ENCODE data around the gene CEP162.
"Not testable (repeated sequence)": the region's sequence is repeated elsewhere in the genome, so short reads cannot be mapped to it uniquely, and the experiment has no call there.

Gene CEP162

DNA sequence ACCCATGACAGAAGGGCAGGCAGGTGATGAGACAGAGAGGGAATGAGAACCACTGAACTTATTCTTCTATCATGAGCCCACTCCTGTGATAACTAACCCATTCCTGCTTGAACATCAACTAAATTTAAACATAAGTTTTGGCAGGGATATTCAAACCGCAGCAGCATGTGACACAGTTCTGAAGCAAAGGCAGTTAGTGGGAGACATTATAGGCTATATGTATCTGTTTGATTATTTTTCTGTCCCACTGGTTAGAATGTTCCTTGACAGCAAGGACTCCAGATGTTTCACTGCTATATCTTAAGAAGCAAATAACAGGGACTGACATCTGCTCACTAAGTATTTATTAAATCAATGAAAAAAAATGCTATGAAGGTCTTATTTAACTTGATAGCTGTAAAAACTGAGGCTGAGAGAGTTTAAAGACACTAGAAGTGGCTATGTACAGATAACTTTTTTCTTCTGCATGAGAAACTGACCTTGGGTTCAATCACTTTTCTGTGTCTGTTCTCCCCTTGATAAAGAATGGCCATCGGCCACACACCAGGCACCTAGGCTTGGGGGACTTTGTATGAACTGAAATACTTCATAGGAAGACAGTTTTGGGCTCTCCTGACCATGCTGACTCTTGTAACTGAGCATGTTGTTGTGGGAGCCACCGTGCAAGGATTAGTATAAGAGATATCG lies 90.9 kb downstream of the CEP162 start:
- ChIA-PET CTCF (interaction anchor here (0.6 kb wide), 1 partner anchor 1929 kb away, joined by 3 read pairs; no protein-coding TSS in a partner anchor), POLR2A (no interaction called here)
- Histone ChIP-seq H3K9me3 (ENCODE audit: control insufficient read depth, insufficient read depth, low read depth, low read length) (no peaks in the 10 kb centered on the region), H3K27ac (ENCODE audit: extremely low read depth, low read depth, low read length) (no peak overlapping the region), H3K36me3 (ENCODE audit: control insufficient read depth in 2 of 2, insufficient read depth in 1 of 2, low read length in 2 of 2) (peaks cover 0 to 24% of the 10 kb centered on the region in 2 experiments; a peak in 1 of 3 replicates), H3K4me3 (ENCODE audit: low read depth, low read length) (no peak overlapping the region), H3K4me1 (ENCODE audit: control insufficient read depth, insufficient read depth, low read length) (no peaks in the 10 kb centered on the region)
- TF ChIP-seq ZNF266 (tag by site-specific recombination; IDR thresholded peaks at IDR 0.05; ENCODE audit: low read depth) (no peak), ZNF654 (tag by site-specific recombination; IDR thresholded peaks at IDR 0.05; ENCODE audit: low read depth) (no peak), KLF16 (tag by site-specific recombination; IDR thresholded peaks at IDR 0.05) (no peak), ZFP41 (tag by site-specific recombination; IDR thresholded peaks at IDR 0.05; ENCODE audit: borderline replicate concordance) (no peak), ZNF221 (tag by site-specific recombination; IDR thresholded peaks at IDR 0.05; ENCODE audit: borderline replicate concordance) (no peak), ZFP3 (tag by site-specific recombination; IDR thresholded peaks at IDR 0.05; ENCODE audit: low read depth) (no peak), ZNF660 (tag by site-specific recombination; IDR thresholded peaks at IDR 0.05) (no peak), ZBTB21 (tag by site-specific recombination; IDR thresholded peaks at IDR 0.05) (no peak), ZBTB20 (tag by site-specific recombination; IDR thresholded peaks at IDR 0.05) (no peak), ZBTB1 (tag by site-specific recombination; IDR thresholded peaks at IDR 0.05) (no peak)
- TF ChIP-seq, protein P1, sequence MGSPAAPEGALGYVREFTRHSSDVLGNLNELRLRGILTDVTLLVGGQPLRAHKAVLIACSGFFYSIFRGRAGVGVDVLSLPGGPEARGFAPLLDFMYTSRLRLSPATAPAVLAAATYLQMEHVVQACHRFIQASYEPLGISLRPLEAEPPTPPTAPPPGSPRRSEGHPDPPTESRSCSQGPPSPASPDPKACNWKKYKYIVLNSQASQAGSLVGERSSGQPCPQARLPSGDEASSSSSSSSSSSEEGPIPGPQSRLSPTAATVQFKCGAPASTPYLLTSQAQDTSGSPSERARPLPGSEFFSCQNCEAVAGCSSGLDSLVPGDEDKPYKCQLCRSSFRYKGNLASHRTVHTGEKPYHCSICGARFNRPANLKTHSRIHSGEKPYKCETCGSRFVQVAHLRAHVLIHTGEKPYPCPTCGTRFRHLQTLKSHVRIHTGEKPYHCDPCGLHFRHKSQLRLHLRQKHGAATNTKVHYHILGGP (tag by site-specific recombination; IDR thresholded peaks at IDR 0.05) = no peak
- TF ChIP-seq, protein P2, sequence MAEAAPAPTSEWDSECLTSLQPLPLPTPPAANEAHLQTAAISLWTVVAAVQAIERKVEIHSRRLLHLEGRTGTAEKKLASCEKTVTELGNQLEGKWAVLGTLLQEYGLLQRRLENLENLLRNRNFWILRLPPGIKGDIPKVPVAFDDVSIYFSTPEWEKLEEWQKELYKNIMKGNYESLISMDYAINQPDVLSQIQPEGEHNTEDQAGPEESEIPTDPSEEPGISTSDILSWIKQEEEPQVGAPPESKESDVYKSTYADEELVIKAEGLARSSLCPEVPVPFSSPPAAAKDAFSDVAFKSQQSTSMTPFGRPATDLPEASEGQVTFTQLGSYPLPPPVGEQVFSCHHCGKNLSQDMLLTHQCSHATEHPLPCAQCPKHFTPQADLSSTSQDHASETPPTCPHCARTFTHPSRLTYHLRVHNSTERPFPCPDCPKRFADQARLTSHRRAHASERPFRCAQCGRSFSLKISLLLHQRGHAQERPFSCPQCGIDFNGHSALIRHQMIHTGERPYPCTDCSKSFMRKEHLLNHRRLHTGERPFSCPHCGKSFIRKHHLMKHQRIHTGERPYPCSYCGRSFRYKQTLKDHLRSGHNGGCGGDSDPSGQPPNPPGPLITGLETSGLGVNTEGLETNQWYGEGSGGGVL (tag by site-specific recombination; IDR thresholded peaks at IDR 0.05) = no peak
- TF ChIP-seq, protein P3, sequence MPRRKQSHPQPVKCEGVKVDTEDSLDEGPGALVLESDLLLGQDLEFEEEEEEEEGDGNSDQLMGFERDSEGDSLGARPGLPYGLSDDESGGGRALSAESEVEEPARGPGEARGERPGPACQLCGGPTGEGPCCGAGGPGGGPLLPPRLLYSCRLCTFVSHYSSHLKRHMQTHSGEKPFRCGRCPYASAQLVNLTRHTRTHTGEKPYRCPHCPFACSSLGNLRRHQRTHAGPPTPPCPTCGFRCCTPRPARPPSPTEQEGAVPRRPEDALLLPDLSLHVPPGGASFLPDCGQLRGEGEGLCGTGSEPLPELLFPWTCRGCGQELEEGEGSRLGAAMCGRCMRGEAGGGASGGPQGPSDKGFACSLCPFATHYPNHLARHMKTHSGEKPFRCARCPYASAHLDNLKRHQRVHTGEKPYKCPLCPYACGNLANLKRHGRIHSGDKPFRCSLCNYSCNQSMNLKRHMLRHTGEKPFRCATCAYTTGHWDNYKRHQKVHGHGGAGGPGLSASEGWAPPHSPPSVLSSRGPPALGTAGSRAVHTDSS (tag by site-specific recombination; IDR thresholded peaks at IDR 0.05) = no peak

DNA sequence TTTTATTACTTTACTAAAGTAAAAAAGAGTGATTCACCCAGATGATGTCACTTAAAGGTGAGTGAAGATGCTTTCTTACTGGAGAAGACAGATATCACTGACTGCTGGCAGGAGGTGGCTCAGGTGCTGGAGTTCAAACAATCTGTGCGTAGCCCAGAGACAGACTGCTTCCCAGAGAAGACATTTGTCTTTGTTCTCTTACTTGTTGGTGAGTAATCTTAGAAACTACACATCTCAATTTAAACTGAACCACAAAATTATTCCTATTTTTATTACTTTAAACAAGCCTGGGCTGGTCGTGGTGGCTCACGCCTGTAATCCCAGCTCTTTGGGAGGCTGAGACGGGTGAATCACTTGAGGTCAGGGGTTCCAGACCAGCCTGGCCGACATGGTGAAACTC lies 92.2 kb downstream of the CEP162 start:
- Histone ChIP-seq H3K27ac (ENCODE audit: extremely low read depth, low read depth, low read length) (no peak overlapping the region), H3K36me3 (ENCODE audit: control insufficient read depth in 2 of 2, insufficient read depth in 1 of 2, low read length in 2 of 2) (peaks cover 0 to 24% of the 10 kb centered on the region in 2 experiments; a peak in 1 of 3 replicates), H3K4me3 (ENCODE audit: low read depth, low read length) (no peak overlapping the region), H3K4me1 (ENCODE audit: control insufficient read depth, insufficient read depth, low read length) (no peaks in the 10 kb centered on the region), H3K9me3 (ENCODE audit: control insufficient read depth, insufficient read depth, low read depth, low read length) (no peaks in the 10 kb centered on the region)
- TF ChIP-seq, protein P4, sequence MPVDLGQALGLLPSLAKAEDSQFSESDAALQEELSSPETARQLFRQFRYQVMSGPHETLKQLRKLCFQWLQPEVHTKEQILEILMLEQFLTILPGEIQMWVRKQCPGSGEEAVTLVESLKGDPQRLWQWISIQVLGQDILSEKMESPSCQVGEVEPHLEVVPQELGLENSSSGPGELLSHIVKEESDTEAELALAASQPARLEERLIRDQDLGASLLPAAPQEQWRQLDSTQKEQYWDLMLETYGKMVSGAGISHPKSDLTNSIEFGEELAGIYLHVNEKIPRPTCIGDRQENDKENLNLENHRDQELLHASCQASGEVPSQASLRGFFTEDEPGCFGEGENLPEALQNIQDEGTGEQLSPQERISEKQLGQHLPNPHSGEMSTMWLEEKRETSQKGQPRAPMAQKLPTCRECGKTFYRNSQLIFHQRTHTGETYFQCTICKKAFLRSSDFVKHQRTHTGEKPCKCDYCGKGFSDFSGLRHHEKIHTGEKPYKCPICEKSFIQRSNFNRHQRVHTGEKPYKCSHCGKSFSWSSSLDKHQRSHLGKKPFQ (tag by site-specific recombination; IDR thresholded peaks at IDR 0.05) = no peak
- TF ChIP-seq YY1 (tag by site-specific recombination; IDR thresholded peaks at IDR 0.05) (no peak), ZNF791 (tag by site-specific recombination; IDR thresholded peaks at IDR 0.05) (no peak), OSR2 (tag by site-specific recombination; IDR thresholded peaks at IDR 0.05) (no peak), ZXDB (tag by site-specific recombination; IDR thresholded peaks at IDR 0.05) (no peak)
- TF ChIP-seq, protein P5, sequence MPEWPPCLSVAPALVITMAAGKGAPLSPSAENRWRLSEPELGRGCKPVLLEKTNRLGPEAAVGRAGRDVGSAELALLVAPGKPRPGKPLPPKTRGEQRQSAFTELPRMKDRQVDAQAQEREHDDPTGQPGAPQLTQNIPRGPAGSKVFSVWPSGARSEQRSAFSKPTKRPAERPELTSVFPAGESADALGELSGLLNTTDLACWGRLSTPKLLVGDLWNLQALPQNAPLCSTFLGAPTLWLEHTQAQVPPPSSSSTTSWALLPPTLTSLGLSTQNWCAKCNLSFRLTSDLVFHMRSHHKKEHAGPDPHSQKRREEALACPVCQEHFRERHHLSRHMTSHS (tag by site-specific recombination; IDR thresholded peaks at IDR 0.05) = no peak
- ChIA-PET CTCF (no interaction called here), POLR2A (no interaction called here)

DNA sequence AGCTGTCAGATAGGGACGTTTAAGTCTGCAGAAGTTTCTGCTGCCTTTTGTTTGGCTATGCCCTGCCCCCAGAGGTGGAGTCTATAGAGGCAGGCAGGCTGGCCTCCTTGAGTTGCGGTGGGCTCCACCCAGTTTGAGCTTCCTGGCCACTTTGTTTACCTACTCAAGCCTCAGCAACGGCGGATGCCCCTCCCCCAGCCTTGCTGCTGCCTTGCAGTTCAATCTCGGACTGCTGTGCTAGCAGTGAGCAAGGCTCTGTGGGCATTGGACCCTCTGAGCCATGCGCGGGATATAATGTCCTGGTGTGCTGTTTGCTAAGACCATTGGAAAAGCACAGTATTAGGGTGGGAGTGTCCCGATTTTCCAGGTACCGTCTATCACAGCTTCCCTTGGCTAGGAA lies 94.1 kb downstream of the CEP162 start:
- peaks cover 0 to 20% of the 10 kb centered on the region in 2 experiments; a peak in 1 of 3 replicates for H3K36me3 ChIP-seq (ENCODE audit: control insufficient read depth in 2 of 2, insufficient read depth in 1 of 2, low read length in 2 of 2)
- POLR2A ChIA-PET = not testable (repeated sequence)

DNA sequence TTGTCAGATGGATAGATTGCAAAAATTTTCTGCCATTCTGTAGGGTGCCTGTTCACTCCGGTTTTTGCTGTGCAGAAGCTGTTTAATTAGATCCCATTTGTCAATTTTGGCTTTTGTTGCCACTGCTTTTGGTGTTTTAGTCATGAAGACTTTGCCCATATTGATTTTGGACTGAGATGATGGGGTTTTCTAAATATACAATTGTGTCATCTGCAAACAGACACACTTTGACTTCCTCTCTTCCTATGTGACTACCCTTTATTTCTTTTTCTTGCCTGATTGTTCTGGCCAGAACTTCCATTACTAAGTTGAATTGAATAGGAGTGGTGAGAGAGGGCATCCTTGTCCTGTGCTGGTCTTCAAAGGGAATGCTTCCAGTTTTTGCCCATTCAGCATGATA lies 97.9 kb downstream of the CEP162 start:
- POLR2A ChIA-PET; H3K9me3 ChIP-seq (ENCODE audit: control insufficient read depth, insufficient read depth, low read depth, low read length); H3K4me3 ChIP-seq (ENCODE audit: low read depth, low read length); H3K27ac ChIP-seq (ENCODE audit: extremely low read depth, low read depth, low read length); H3K4me1 ChIP-seq (ENCODE audit: control insufficient read depth, insufficient read depth, low read length): not testable (repeated sequence)
- H3K36me3 ChIP-seq (ENCODE audit: control insufficient read depth in 2 of 2, insufficient read depth in 1 of 2, low read length in 2 of 2) = peaks cover 0 to 18% of the 10 kb centered on the region in 2 experiments; a peak in 1 of 3 replicates
- CTCF ChIA-PET = interaction anchor here (1.6 kb wide), 1 partner anchor 10 kb away, joined by 5 read pairs; no protein-coding TSS in a partner anchor

More for the DNA sequence above, 94.1 kb downstream of the CEP162 start:
- not testable (repeated sequence) for H3K4me3 ChIP-seq (ENCODE audit: low read depth, low read length); H3K9me3 ChIP-seq (ENCODE audit: control insufficient read depth, insufficient read depth, low read depth, low read length); H3K27ac ChIP-seq (ENCODE audit: extremely low read depth, low read depth, low read length); H3K4me1 ChIP-seq (ENCODE audit: control insufficient read depth, insufficient read depth, low read length)
- CTCF ChIA-PET = interaction anchor here (0.7 kb wide), 1 partner anchor 226 kb away, joined by 3 read pairs; no protein-coding TSS in a partner anchor

All from HEK293 (cell line).